WI38 (cell line): ENCODE measurements around the gene KRTAP15-1.

Source experiments
- H3K4me3 ChIP-seq: 2 replicates; pipeline ENCODE4 v1.5.1; 2011; ENCODE audit warnings: low read depth, mild to moderate bottlenecking, control low read depth, low read length
- CTCF ChIP-seq: IDR thresholded peaks from 2 replicates; pipeline ENCODE4 v1.5.1; 2012; ENCODE audit warnings: low read depth, mild to moderate bottlenecking, control low read depth, low read length

The KRTAP15-1 gene

DNA sequence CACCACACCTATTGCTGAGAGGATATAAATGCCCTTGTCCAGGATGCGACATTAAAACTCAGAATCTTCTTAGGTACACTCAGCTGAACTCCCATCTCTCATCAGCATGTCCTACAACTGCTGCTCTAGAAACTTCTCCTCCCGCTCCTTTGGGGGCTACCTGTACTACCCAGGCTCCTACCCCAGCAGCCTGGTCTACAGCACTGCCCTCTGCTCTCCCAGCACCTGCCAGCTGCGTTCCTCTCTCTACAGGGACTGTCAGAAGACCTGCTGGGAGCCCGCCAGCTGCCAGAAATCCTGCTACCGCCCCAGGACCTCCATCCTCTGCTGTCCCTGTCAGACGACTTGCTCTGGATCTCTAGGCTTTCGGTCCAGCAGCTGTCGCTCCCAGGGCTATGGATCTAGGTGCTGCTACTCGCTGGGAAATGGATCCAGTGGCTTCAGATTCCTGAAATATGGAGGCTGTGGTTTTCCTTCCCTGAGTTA is 9.9 kb upstream of the KRTAP15-1 start, which contains the start of gene KRTAP13-4:
Gene KRTAP13-4, plus strand, starts transcription at position 51 of the 486 bp plus-strand sequence. Its CDS starts 56 bp downstream, at position 107.
- no peak within 1 kb of the TSS for H3K4me3 ChIP-seq

GRCh38 chr21:30434033-30434631 is 5.9 kb upstream of the KRTAP15-1 start:
- TF ChIP-seq CTCF: no peak
- no peak overlapping the region for H3K4me3 ChIP-seq

More for the DNA sequence above, 9.9 kb upstream of the KRTAP15-1 start, which contains the start of gene KRTAP13-4:
- TF ChIP-seq CTCF: no peak

- no peak for TF ChIP-seq CTCF
- no peak overlapping the region for H3K4me3 ChIP-seq
Measured at GRCh38 chr21:30437010-30437565, 3.0 kb upstream of the KRTAP15-1 start.

- TF ChIP-seq CTCF: no peak
- no peak overlapping the region for H3K4me3 ChIP-seq
Measured at GRCh38 chr21:30443226-30443625, 3.2 kb downstream of the KRTAP15-1 start.

DNA sequence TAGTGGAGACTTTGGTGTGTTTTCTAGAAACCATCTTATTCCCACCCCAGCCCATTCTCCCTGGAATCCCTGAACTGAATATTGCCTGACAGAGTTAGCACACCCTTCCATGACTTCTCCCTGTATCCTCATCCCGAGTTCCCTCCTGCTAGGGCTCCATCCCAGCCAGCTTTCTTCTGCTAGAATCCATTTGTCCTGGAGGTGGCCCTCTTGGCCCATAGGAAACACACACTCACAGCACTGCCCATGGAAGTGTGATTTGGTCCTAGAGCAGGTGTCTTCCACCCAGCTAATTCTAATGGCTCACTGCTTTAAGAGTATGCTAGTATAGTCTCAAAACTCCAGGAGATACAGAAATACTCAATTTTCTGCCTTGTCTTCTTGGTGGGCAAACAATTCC is 4.1 kb downstream of the KRTAP15-1 start:
- no peak for TF ChIP-seq CTCF
- H3K4me3 ChIP-seq: no peak overlapping the region

DNA sequence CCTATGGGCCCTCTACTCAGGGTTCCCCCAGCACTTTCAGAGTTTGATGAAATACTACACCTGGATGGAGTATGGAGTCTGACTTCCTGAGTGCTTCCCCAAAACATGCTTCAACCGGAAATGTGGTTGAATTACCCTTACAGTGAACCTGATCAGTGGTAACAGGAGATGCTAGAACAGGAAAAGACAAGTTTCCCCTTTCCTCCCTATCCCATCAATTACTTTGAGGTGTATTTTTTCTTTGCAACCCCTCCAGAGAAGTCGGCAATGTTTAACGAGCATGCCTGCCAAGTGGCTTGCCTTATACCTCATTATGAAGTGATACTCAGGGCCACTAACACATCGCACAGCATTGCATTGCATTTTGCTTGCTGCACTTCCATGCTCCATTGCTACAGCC is 7.0 kb downstream of the KRTAP15-1 start:
- TF ChIP-seq CTCF: no peak
- H3K4me3 ChIP-seq: no peak overlapping the region

GRCh38 chr21:30448514-30448913 is 8.4 kb downstream of the KRTAP15-1 start:
- no peak overlapping the region for H3K4me3 ChIP-seq
- no peak for TF ChIP-seq CTCF
